ENCODE results near the gene RBL1. TPM values are rescaled to one million over a fixed set of nuclear protein-coding genes. Genes with fewer than 3 reads are reported as not detected.
"Not testable (repeated sequence)": the region's sequence is repeated elsewhere in the genome, so short reads cannot be mapped to it uniquely, and the experiment has no call there.

Gene RBL1
- total RNA-seq, 1 donor from 2014 or later = 7.6 TPM

DNA sequence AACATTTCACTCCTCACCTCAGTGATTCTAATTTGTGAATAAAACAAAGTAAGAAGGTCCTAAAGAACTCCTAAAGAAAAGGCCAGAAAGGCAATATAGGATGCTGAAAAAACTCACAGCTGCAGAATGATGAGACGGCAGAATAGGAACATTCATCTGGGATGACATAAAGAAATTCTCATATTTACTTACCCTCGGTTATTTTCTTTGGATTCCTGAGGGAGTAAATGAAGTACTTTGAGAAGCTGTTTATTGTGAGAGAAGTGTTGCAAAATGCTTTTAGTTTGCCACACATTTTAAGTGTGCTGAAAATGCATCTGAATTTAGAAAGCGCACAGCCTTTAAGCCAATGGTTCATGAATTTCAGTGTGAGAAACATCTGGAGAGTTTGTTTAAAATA is 35.7 kb upstream of the RBL1 start:
- Histone ChIP-seq H3K4me3 (no peak overlapping the region), H3K27me3 (ENCODE audit: low read depth) (no peaks in the 10 kb centered on the region), H3K4me1 (no peaks in the 10 kb centered on the region), H3K27ac (no peak overlapping the region), H3K36me3 (no peaks in the 10 kb centered on the region), H3K9me3 (no peaks in the 10 kb centered on the region)
- DNase-seq (no peak), ATAC-seq (no peak)
- no peak for TF ChIP-seq CTCF (IDR thresholded peaks at IDR 0.05)
- intact Hi-C loops (cut with DNase I) = no loop called here

- Histone ChIP-seq H3K36me3 (no peaks in the 10 kb centered on the region), H3K9me3 (no peaks in the 10 kb centered on the region), H3K4me3 (no peak overlapping the region), H3K4me1 (no peaks in the 10 kb centered on the region), H3K27ac (no peak overlapping the region), H3K27me3 (ENCODE audit: low read depth) (no peaks in the 10 kb centered on the region)
- TF ChIP-seq CTCF (IDR thresholded peaks at IDR 0.05) = no peak
- intact Hi-C loops (cut with DNase I) = no loop called here
- ATAC-seq (no peak), DNase-seq (no peak)
Measured at GRCh38 chr20:37128803-37129202, 33.0 kb upstream of the RBL1 start.

DNA sequence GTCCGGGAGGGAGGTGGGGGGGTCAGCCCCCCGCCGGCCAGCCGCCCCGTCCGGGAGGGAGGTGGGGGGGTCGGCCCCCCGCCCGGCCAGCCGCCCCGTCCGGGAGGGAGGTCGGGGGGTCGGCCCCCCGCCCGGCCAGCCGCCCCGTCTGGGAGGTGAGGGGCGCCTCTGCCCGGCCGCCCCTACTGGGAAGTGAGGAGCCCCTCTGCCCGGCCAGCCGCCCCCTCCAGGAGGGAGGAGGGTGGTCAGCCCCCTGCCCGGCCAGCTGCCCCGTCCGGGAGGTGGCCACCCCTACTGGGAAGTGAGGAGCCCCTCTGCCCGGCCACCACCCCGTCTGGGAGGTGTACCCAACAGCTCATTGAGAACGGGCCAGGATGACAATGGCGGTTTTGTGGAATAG is 30.5 kb upstream of the RBL1 start:
- H3K9me3 ChIP-seq; H3K27me3 ChIP-seq (ENCODE audit: low read depth); ATAC-seq; intact Hi-C loops (cut with DNase I); H3K27ac ChIP-seq; H3K4me3 ChIP-seq; H3K36me3 ChIP-seq; DNase-seq; H3K4me1 ChIP-seq: not testable (repeated sequence)

DNA sequence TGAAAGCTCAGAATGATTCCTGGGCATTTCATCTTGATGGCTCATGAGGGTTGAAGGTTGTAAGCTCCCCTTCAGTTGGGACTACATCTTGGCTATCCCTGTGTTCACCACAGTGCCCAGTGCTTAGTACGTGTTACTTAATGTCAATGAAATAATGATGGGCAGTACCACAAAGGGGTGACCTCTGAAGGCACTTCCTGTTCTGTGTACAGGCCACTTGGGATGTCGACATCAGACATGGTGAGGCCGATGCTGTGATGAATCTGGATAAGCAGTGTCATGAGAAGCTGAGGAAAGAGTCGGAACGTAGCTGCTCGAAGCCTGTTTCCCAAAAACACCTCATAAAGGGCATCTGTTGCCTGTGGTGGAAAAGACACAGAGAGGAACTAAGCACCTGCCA is 27.6 kb upstream of the RBL1 start:
- Histone ChIP-seq H3K27me3 (ENCODE audit: low read depth) (no peaks in the 10 kb centered on the region), H3K27ac (no peak overlapping the region), H3K4me3 (no peak overlapping the region), H3K36me3 (no peaks in the 10 kb centered on the region), H3K9me3 (no peaks in the 10 kb centered on the region), H3K4me1 (no peaks in the 10 kb centered on the region)
- DNase-seq = peak; percentile 68
- no peak for TF ChIP-seq CTCF (IDR thresholded peaks at IDR 0.05)
- intact Hi-C loops (cut with DNase I) = no loop called here
- ATAC-seq = peak; percentile 70 to 91

DNA sequence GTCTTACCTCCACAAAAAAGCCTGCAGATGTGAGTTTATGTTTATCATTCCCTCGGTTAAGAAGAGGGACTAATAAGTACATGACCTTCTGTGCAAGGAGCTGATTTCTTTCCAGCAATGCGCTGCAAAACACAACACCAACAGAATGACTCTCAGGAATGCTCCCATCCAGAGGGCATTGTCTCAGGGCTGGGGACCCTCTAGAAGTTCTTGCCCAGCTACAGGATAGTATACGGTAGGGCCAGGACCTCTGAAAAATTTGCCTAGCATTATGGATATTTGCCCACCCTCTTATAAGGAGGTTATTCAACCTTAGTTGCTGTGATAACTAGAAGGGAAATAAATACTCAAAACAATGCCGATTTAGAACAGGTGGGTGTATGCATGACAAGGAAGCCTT is 24.7 kb upstream of the RBL1 start:
- Histone ChIP-seq H3K36me3 (no peaks in the 10 kb centered on the region), H3K4me1 (no peaks in the 10 kb centered on the region), H3K27me3 (ENCODE audit: low read depth) (no peaks in the 10 kb centered on the region), H3K27ac (no peak overlapping the region), H3K9me3 (no peaks in the 10 kb centered on the region), H3K4me3 (no peak overlapping the region)
- no peak for DNase-seq
- no peak for TF ChIP-seq CTCF (IDR thresholded peaks at IDR 0.05)
- intact Hi-C loops (cut with DNase I) = no loop called here
- ATAC-seq = no peak

DNA sequence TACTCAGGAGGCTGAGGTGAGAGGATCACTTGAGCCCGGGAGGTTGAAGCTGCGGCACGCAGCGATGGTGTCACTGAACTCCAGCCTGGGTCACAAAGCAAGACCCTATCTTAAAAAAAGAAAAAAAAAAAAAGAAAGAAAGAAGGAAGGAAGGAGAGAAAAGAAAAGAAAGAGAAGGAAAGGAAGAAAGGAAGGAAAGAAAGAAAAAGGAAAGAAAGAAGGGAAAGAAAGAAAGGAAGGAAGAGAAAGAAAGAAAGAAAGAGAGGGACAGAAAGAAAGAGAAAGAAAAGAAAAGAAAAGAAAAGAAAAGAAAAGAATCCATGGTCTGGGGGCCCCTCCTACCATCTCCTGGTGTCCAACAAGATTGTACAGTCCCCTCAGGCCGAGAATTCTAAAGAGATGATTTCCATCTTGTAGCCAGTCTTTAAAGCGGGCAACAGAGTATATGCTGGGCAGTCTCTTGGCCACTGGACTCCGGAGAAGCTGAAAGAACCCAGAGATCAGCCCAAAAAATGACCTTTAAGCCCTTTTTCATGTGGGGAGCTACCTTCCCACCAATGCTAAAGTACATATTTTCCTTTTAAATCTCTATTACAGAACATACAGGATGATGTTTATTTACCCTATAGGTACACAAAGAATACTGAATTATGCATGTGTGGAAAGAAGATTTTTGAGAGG is 23.7 kb upstream of the RBL1 start:
- Histone ChIP-seq H3K27ac (no peak overlapping the region), H3K36me3 (no peaks in the 10 kb centered on the region), H3K9me3 (no peaks in the 10 kb centered on the region), H3K4me3 (no peak overlapping the region), H3K4me1 (no peaks in the 10 kb centered on the region), H3K27me3 (ENCODE audit: low read depth) (no peaks in the 10 kb centered on the region)
- intact Hi-C loops (cut with DNase I) = no loop called here
- no peak for ATAC-seq
- TF ChIP-seq CTCF (IDR thresholded peaks at IDR 0.05) = no peak
- DNase-seq = no peak
